ENCODE measurements around the gene POGLUT3.

GRCh38 chr11:108497317-108498045, 703 bp downstream of the POGLUT3 start:
- TF ChIP-seq CTCF (IDR thresholded peaks at IDR 0.05) (no peak), POLR2AphosphoS5 (IDR thresholded peaks at IDR 0.05; ENCODE audit: low read depth, low read length) (peak; percentile 64; the same call in 1 of the 2 replicates), TCF7L2 (IDR thresholded peaks at IDR 0.05; ENCODE audit: low read depth, low read length) (peak; percentile 58; the same call in 1 of the 2 replicates), SIN3A (IDR thresholded peaks at IDR 0.05; ENCODE audit: borderline replicate concordance, insufficient read depth, low read depth, low read length) (no peak)
- TF ChIP-seq, protein P1, sequence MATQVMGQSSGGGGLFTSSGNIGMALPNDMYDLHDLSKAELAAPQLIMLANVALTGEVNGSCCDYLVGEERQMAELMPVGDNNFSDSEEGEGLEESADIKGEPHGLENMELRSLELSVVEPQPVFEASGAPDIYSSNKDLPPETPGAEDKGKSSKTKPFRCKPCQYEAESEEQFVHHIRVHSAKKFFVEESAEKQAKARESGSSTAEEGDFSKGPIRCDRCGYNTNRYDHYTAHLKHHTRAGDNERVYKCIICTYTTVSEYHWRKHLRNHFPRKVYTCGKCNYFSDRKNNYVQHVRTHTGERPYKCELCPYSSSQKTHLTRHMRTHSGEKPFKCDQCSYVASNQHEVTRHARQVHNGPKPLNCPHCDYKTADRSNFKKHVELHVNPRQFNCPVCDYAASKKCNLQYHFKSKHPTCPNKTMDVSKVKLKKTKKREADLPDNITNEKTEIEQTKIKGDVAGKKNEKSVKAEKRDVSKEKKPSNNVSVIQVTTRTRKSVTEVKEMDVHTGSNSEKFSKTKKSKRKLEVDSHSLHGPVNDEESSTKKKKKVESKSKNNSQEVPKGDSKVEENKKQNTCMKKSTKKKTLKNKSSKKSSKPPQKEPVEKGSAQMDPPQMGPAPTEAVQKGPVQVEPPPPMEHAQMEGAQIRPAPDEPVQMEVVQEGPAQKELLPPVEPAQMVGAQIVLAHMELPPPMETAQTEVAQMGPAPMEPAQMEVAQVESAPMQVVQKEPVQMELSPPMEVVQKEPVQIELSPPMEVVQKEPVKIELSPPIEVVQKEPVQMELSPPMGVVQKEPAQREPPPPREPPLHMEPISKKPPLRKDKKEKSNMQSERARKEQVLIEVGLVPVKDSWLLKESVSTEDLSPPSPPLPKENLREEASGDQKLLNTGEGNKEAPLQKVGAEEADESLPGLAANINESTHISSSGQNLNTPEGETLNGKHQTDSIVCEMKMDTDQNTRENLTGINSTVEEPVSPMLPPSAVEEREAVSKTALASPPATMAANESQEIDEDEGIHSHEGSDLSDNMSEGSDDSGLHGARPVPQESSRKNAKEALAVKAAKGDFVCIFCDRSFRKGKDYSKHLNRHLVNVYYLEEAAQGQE (IDR thresholded peaks at IDR 0.05; ENCODE audit: insufficient read depth in 1 of 2, low read depth in 2 of 2, low read length in 1 of 2): no peak
